DOHH2 (cell line): ENCODE measurements around the gene EHD3.

ENCODE experiments used
- H3F3A ChIP-seq: fragments of 200-600 bp; sonication (generic), shearing (Covaris generic); 2 replicates; pipeline ENCODE4 v1.6.0; 2016; ENCODE audit warnings: antibody characterized with exemption, mild to moderate bottlenecking; ENCODE audit not compliant: control insufficient read depth, insufficient read depth
- H3K27ac ChIP-seq: fragments of 200-600 bp; sonication (generic); 2 replicates; pipeline ENCODE4 v1.5.1; 2014; ENCODE audit warnings: low read depth, mild to moderate bottlenecking, low read length, moderate library complexity
- H3K27me3 ChIP-seq: fragments of 200-600 bp; sonication (generic); 2 replicates; pipeline ENCODE4 v1.6.1; 2014; ENCODE audit warnings: mild to moderate bottlenecking, low read length, mixed read lengths; ENCODE audit not compliant: control insufficient read depth
- H3K36me3 ChIP-seq: fragments of 200-600 bp; sonication (generic); 2 replicates; pipeline ENCODE4 v1.6.1; 2014; ENCODE audit warnings: mild to moderate bottlenecking, low read length, moderate library complexity, mixed read lengths; ENCODE audit not compliant: control insufficient read depth
- H3K4me1 ChIP-seq: fragments of 200-600 bp; sonication (generic); 2 replicates; pipeline ENCODE4 v1.6.1; 2014; ENCODE audit warnings: mild to moderate bottlenecking, low read length, mixed read lengths; ENCODE audit not compliant: control insufficient read depth
- H3K4me2 ChIP-seq: fragments of 200-600 bp; sonication (generic); 2 replicates; pipeline ENCODE4 v1.6.0; 2014; ENCODE audit warnings: mild to moderate bottlenecking, low read length, moderate library complexity
- H3K4me3 ChIP-seq: fragments of 200-600 bp; sonication (generic); 2 replicates; pipeline ENCODE4 v1.5.1; 2014; ENCODE audit warnings: mild to moderate bottlenecking, low read length, mixed read lengths
- H3K79me2 ChIP-seq: fragments of 200-600 bp; sonication (generic); 2 replicates; pipeline ENCODE4 v1.6.1; 2014; ENCODE audit warnings: mild to moderate bottlenecking, low read length, mixed read lengths; ENCODE audit not compliant: control insufficient read depth
- H3K9me2 ChIP-seq: fragments of 200-600 bp; sonication (generic); replicated peaks from 2 replicates; pipeline ENCODE4 v1.6.1; 2014; ENCODE audit warnings: mild to moderate bottlenecking, low read length, mixed read lengths; ENCODE audit not compliant: control insufficient read depth
- H3K9me3 ChIP-seq: fragments of 200-600 bp; sonication (generic); 2 replicates; pipeline ENCODE4 v1.6.1; 2014; ENCODE audit warnings: antibody characterized with exemption, low read length, mixed read lengths; ENCODE audit not compliant: control insufficient read depth, insufficient read depth
- H4K20me1 ChIP-seq: fragments of 200-600 bp; sonication (generic); 2 replicates; pipeline ENCODE4 v1.6.0; 2014; ENCODE audit warnings: low read depth, mild to moderate bottlenecking, antibody characterized with exemption, low read length, moderate library complexity; ENCODE audit not compliant: control insufficient read depth, insufficient read depth
- EZH2phosphoT487 ChIP-seq: fragments of 200-600 bp; sonication (generic); IDR thresholded peaks from 2 replicates; pipeline ENCODE4 v1.6.1; 2017; ENCODE audit warnings: borderline replicate concordance, mild to moderate bottlenecking, antibody characterized with exemption, low read length, moderate library complexity, mixed read lengths
- TF ChIP-seq, protein P1 (sequence below): fragments of 200-600 bp; sonication (generic); IDR thresholded peaks from one replicate; pipeline ENCODE4 v1.5.1; 2014; ENCODE audit warnings: antibody characterized with exemption, mild to moderate bottlenecking, low read depth, low read length; ENCODE audit not compliant: poor library complexity, severe bottlenecking

Gene EHD3

DNA sequence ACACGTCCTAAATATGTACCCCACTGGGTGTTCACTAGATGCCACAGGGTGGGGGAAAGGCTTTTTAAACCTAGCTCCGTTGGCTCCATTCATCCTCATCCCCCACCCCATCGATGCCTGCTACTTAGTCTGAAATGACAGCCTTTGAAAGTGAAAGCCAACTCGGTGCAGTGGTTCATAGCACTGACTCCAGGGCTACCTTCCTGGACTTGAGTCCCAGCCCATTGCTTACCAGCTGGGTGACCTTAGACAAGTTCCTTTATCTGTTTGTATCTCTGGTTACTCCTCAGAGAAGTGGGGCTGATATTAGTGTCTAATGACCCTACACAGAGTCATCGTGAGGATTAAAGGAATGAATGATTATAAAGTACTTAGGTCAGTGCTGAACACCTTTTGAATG lies 24.4 kb downstream of the EHD3 start:
- no peaks in the 10 kb centered on the region for H3K79me2 ChIP-seq
- H3K9me2 ChIP-seq, result no peaks in the 10 kb centered on the region
- H3K36me3 ChIP-seq, result peaks cover 4% of the 10 kb centered on the region; the same call in 1 of the 2 replicates
- no peaks in the 10 kb centered on the region for H3F3A ChIP-seq
- 0 out of 2 replicates have a peak, but pooled peaks cover 3% of the 10 kb centered on the region for H3K27me3 ChIP-seq
- H3K4me1 ChIP-seq, result peaks cover 32% of the 10 kb centered on the region
- H3K4me2 ChIP-seq, result no peak overlapping the region
- no peak overlapping the region for H3K27ac ChIP-seq
- H3K4me3 ChIP-seq, result no peak overlapping the region
- H4K20me1 ChIP-seq, result no peaks in the 10 kb centered on the region
- TF ChIP-seq, protein P1, sequence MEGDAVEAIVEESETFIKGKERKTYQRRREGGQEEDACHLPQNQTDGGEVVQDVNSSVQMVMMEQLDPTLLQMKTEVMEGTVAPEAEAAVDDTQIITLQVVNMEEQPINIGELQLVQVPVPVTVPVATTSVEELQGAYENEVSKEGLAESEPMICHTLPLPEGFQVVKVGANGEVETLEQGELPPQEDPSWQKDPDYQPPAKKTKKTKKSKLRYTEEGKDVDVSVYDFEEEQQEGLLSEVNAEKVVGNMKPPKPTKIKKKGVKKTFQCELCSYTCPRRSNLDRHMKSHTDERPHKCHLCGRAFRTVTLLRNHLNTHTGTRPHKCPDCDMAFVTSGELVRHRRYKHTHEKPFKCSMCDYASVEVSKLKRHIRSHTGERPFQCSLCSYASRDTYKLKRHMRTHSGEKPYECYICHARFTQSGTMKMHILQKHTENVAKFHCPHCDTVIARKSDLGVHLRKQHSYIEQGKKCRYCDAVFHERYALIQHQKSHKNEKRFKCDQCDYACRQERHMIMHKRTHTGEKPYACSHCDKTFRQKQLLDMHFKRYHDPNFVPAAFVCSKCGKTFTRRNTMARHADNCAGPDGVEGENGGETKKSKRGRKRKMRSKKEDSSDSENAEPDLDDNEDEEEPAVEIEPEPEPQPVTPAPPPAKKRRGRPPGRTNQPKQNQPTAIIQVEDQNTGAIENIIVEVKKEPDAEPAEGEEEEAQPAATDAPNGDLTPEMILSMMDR, result no peak
- no peak for TF ChIP-seq EZH2phosphoT487
- H3K9me3 ChIP-seq, result no peaks in the 10 kb centered on the region

DNA sequence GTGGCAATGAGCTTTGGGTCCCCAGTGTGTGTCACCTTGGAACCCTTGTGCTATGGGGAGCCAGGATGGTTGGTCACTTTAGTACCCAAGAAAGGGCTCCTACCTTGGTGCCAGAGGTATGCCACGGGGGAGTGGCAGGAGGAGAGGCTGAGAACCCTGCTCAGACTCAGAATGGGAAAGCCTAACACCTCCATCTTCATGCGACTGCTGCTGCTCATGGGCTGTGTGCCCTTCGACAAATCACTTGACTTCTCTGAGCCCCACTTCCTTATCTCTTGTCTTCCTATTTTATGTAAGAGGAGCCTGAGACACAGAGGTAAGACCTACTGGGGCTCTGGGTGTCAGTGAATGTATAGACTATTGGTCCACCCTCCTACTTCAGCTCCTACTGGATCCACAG lies 25.1 kb downstream of the EHD3 start:
- TF ChIP-seq EZH2phosphoT487, result no peak
- TF ChIP-seq, protein P1, result no peak
- Histone ChIP-seq H3K4me1 (peaks cover 32% of the 10 kb centered on the region), H3K9me3 (no peaks in the 10 kb centered on the region), H3K27me3 (0 out of 2 replicates have a peak, but pooled peaks cover 3% of the 10 kb centered on the region), H3F3A (no peaks in the 10 kb centered on the region), H3K27ac (no peak overlapping the region), H3K9me2 (no peaks in the 10 kb centered on the region), H3K4me2 (no peak overlapping the region), H4K20me1 (no peaks in the 10 kb centered on the region), H3K4me3 (no peak overlapping the region), H3K79me2 (no peaks in the 10 kb centered on the region), H3K36me3 (peaks cover 4% of the 10 kb centered on the region; the same call in 1 of the 2 replicates)

DNA sequence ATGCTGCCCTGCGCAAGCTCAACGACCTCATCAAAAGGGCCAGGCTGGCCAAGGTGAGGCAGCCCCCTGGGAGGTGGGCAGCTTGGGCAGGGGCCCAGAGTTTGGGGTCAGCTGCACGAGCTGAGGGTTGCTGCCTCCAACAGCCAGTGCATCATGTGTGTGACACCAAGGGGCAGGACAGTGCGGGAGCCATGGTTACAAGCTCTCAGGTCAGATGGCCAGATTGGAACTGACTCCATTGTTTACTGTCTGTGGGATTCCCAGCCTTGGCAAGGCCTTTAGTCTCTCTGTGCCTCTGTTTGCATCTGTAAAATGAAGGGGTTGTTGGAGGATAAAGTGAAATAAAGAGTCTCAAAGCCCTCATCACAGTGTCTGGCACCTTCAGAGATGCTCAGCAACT lies 26.9 kb downstream of the EHD3 start:
- Histone ChIP-seq H3K4me2 (no peak overlapping the region), H3K4me1 (peaks cover 23% of the 10 kb centered on the region), H3K36me3 (peaks cover under 1% of the 10 kb centered on the region; the same call in 1 of the 2 replicates), H3K9me3 (no peaks in the 10 kb centered on the region), H3F3A (no peaks in the 10 kb centered on the region), H3K79me2 (no peaks in the 10 kb centered on the region), H3K4me3 (no peak overlapping the region), H3K27ac (no peak overlapping the region), H3K27me3 (no peaks in the 10 kb centered on the region), H4K20me1 (no peaks in the 10 kb centered on the region), H3K9me2 (no peaks in the 10 kb centered on the region)
- TF ChIP-seq EZH2phosphoT487, result no peak
- TF ChIP-seq, protein P1, result no peak
